WTC11 (cell line): Measurements from ENCODE around the gene WHAMM.

Experiments used
- ATF2 ChIP-seq: sonication (generic); formaldehyde crosslinking; IDR thresholded peaks from 2 replicates; pipeline ENCODE4 v1.8.1; 2022; ENCODE audit warnings: low read depth, missing genetic modification reagents, borderline replicate concordance
- ATF3 ChIP-seq: sonication (generic); formaldehyde crosslinking; conservative IDR thresholded peaks from 2 replicates; pipeline ENCODE4 v1.8.1; 2022; ENCODE audit warnings: mild to moderate bottlenecking, missing genetic modification reagents
- HMGXB4 ChIP-seq: sonication (generic); formaldehyde crosslinking; IDR thresholded peaks from 2 replicates; pipeline ENCODE4 v1.8.1; 2023; ENCODE audit warnings: mild to moderate bottlenecking, moderate library complexity, missing genetic modification reagents
- RELA ChIP-seq: sonication (generic); formaldehyde crosslinking; IDR thresholded peaks from 2 replicates; pipeline ENCODE4 v1.8.1; 2022; ENCODE audit warnings: missing genetic modification reagents, mild to moderate bottlenecking, borderline replicate concordance
- SP1 ChIP-seq: sonication (generic); formaldehyde crosslinking; conservative IDR thresholded peaks from 2 replicates; pipeline ENCODE4 v1.8.1; 2022; ENCODE audit warnings: missing genetic modification reagents
- TEAD4 ChIP-seq: sonication (generic); formaldehyde crosslinking; IDR thresholded peaks from 2 replicates; pipeline ENCODE4 v1.8.0; 2022; ENCODE audit warnings: mild to moderate bottlenecking, missing genetic modification reagents
- ZNF423 ChIP-seq: fragments of 250-450 bp; sonication (Bioruptor Pico); IDR thresholded peaks from 2 replicates; pipeline ENCODE4 v2.1.2; 2022; ENCODE audit warnings: mild to moderate bottlenecking, moderate library complexity
- TF ChIP-seq, protein P1 (sequence below): sonication (generic); formaldehyde crosslinking; IDR thresholded peaks from 2 replicates; pipeline ENCODE4 v1.8.0; 2023; ENCODE audit warnings: mild to moderate bottlenecking, missing genetic modification reagents
- TF ChIP-seq, protein P2 (sequence below): fragments of 200-600 bp; IDR thresholded peaks from 2 replicates; pipeline ENCODE4 v1.8.0; 2022; ENCODE audit warnings: antibody characterized with exemption
- TF ChIP-seq, protein P3 (sequence below): sonication (generic); formaldehyde crosslinking; IDR thresholded peaks from 2 replicates; pipeline ENCODE4 v1.8.1; 2022; ENCODE audit warnings: low read depth, mild to moderate bottlenecking, moderate library complexity, missing genetic modification reagents, borderline replicate concordance
- TF ChIP-seq, protein P4 (sequence below): sonication (generic); formaldehyde crosslinking; IDR thresholded peaks from 2 replicates; pipeline ENCODE4 v1.8.0; 2023; ENCODE audit warnings: missing genetic modification reagents
- TF ChIP-seq, protein P5 (sequence below): sonication (generic); formaldehyde crosslinking; IDR thresholded peaks from 2 replicates; pipeline ENCODE4 v1.8.0; 2022; ENCODE audit warnings: mild to moderate bottlenecking, missing genetic modification reagents

GRCh38 chr15:82880704-82881103, 71.3 kb downstream of the WHAMM start:
- TF ChIP-seq, protein P1, sequence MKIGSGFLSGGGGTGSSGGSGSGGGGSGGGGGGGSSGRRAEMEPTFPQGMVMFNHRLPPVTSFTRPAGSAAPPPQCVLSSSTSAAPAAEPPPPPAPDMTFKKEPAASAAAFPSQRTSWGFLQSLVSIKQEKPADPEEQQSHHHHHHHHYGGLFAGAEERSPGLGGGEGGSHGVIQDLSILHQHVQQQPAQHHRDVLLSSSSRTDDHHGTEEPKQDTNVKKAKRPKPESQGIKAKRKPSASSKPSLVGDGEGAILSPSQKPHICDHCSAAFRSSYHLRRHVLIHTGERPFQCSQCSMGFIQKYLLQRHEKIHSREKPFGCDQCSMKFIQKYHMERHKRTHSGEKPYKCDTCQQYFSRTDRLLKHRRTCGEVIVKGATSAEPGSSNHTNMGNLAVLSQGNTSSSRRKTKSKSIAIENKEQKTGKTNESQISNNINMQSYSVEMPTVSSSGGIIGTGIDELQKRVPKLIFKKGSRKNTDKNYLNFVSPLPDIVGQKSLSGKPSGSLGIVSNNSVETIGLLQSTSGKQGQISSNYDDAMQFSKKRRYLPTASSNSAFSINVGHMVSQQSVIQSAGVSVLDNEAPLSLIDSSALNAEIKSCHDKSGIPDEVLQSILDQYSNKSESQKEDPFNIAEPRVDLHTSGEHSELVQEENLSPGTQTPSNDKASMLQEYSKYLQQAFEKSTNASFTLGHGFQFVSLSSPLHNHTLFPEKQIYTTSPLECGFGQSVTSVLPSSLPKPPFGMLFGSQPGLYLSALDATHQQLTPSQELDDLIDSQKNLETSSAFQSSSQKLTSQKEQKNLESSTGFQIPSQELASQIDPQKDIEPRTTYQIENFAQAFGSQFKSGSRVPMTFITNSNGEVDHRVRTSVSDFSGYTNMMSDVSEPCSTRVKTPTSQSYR, result no peak
- TF ChIP-seq SP1 (CRISPR knock-in tag), result no peak
- no peak for TF ChIP-seq ATF3 (CRISPR knock-in tag)
- TF ChIP-seq, protein P2, sequence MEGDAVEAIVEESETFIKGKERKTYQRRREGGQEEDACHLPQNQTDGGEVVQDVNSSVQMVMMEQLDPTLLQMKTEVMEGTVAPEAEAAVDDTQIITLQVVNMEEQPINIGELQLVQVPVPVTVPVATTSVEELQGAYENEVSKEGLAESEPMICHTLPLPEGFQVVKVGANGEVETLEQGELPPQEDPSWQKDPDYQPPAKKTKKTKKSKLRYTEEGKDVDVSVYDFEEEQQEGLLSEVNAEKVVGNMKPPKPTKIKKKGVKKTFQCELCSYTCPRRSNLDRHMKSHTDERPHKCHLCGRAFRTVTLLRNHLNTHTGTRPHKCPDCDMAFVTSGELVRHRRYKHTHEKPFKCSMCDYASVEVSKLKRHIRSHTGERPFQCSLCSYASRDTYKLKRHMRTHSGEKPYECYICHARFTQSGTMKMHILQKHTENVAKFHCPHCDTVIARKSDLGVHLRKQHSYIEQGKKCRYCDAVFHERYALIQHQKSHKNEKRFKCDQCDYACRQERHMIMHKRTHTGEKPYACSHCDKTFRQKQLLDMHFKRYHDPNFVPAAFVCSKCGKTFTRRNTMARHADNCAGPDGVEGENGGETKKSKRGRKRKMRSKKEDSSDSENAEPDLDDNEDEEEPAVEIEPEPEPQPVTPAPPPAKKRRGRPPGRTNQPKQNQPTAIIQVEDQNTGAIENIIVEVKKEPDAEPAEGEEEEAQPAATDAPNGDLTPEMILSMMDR, result no peak
- no peak for TF ChIP-seq TEAD4
- no peak for TF ChIP-seq ATF2 (CRISPR knock-in tag)
- TF ChIP-seq, protein P3, sequence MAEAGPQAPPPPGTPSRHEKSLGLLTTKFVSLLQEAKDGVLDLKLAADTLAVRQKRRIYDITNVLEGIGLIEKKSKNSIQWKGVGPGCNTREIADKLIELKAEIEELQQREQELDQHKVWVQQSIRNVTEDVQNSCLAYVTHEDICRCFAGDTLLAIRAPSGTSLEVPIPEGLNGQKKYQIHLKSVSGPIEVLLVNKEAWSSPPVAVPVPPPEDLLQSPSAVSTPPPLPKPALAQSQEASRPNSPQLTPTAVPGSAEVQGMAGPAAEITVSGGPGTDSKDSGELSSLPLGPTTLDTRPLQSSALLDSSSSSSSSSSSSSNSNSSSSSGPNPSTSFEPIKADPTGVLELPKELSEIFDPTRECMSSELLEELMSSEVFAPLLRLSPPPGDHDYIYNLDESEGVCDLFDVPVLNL (CRISPR knock-in tag), result no peak
- TF ChIP-seq, protein P4, sequence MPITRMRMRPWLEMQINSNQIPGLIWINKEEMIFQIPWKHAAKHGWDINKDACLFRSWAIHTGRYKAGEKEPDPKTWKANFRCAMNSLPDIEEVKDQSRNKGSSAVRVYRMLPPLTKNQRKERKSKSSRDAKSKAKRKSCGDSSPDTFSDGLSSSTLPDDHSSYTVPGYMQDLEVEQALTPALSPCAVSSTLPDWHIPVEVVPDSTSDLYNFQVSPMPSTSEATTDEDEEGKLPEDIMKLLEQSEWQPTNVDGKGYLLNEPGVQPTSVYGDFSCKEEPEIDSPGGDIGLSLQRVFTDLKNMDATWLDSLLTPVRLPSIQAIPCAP, result no peak
- TF ChIP-seq HMGXB4, result no peak
- TF ChIP-seq, protein P5, sequence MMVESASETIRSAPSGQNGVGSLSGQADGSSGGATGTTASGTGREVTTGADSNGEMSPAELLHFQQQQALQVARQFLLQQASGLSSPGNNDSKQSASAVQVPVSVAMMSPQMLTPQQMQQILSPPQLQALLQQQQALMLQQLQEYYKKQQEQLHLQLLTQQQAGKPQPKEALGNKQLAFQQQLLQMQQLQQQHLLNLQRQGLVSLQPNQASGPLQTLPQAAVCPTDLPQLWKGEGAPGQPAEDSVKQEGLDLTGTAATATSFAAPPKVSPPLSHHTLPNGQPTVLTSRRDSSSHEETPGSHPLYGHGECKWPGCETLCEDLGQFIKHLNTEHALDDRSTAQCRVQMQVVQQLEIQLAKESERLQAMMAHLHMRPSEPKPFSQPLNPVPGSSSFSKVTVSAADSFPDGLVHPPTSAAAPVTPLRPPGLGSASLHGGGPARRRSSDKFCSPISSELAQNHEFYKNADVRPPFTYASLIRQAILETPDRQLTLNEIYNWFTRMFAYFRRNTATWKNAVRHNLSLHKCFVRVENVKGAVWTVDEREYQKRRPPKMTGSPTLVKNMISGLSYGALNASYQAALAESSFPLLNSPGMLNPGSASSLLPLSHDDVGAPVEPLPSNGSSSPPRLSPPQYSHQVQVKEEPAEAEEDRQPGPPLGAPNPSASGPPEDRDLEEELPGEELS, result no peak
- no peak for TF ChIP-seq RELA
- TF ChIP-seq ZNF423 (CRISPR knock-in tag), result no peak
